Kidney epithelial cell (primary cell): ENCODE measurements around the gene ELK1. TPM values are rescaled to one million over a fixed set of nuclear protein-coding genes. Genes with fewer than 3 reads are reported as not detected.
A peak's percentile ranks its signal among the peaks of the same experiment; 100 is the strongest.
"Not testable (repeated sequence)": the region's sequence is repeated elsewhere in the genome, so short reads cannot be mapped to it uniquely, and the experiment has no call there.

Experiments
- DNase-seq: peaks from one replicate; pipeline ENCODE4 v3.0.0-alpha.2; 2010; ENCODE audit warnings: low read depth
- H3K27me3 ChIP-seq: 2 replicates; pipeline ENCODE4 v1.6.0; 2011; ENCODE audit warnings: low read length; ENCODE audit not compliant: control insufficient read depth, insufficient read depth
- H3K36me3 ChIP-seq: 2 replicates; pipeline ENCODE4 v1.5.1; 2011; ENCODE audit warnings: low read length; ENCODE audit not compliant: control insufficient read depth, insufficient read depth
- H3K4me3 ChIP-seq: 2 replicates; pipeline ENCODE4 v1.5.1; 2011; ENCODE audit warnings: low read depth, mild to moderate bottlenecking, control low read depth, low read length
- total RNA-seq: library from RNA; depleted of rRNA; stranded (reverse); fragments of >200 nt; gene quantifications from 2 replicates; pipeline ENCODE4 v1.2.3, GENCODE V29; 2015
- TF ChIP-seq, protein P1 (sequence below): IDR thresholded peaks from 2 replicates; pipeline ENCODE4 v1.5.1; 2011; ENCODE audit warnings: mild to moderate bottlenecking, moderate library complexity, low read length, control low read depth, inconsistent platforms; ENCODE audit not compliant: insufficient read depth, poor library complexity, severe bottlenecking

ELK1 gene
- total RNA-seq, 1 donor from 2014 or later: 36.0 TPM

DNA sequence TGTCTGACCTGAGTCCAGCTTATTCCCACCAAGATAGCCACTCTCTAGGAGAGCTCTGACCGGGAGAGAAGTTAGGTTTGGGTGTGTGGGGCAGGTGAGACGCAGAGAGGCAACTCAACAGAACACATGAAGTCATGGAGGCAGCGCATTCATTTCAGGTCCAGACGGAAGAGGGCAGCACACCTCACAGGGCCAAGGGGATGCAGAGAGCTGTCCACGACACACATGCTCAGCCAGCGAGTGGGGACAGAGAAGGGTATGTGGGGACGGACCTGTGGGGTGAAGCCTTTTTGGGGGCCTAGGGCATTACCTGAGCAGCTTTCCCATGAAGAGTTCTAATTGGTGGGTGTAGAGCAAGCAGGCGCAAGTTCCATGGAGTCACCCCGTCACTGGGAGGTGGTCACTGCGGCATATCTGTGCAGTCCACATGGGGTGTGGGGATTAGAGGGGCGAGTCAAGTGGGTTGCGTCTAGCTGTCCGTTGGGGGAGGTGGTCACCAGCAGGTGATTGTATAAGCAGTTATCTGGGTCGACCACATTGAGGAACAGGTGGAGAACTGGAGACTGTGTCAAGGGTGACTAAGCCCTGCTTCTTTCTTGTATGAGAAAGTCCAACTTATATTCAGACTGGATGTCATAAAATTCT, 32.9 kb upstream of the ELK1 start:
- TF ChIP-seq, protein P1, sequence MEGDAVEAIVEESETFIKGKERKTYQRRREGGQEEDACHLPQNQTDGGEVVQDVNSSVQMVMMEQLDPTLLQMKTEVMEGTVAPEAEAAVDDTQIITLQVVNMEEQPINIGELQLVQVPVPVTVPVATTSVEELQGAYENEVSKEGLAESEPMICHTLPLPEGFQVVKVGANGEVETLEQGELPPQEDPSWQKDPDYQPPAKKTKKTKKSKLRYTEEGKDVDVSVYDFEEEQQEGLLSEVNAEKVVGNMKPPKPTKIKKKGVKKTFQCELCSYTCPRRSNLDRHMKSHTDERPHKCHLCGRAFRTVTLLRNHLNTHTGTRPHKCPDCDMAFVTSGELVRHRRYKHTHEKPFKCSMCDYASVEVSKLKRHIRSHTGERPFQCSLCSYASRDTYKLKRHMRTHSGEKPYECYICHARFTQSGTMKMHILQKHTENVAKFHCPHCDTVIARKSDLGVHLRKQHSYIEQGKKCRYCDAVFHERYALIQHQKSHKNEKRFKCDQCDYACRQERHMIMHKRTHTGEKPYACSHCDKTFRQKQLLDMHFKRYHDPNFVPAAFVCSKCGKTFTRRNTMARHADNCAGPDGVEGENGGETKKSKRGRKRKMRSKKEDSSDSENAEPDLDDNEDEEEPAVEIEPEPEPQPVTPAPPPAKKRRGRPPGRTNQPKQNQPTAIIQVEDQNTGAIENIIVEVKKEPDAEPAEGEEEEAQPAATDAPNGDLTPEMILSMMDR: no peak
- no peak for DNase-seq
- no peaks in the 10 kb centered on the region for H3K27me3 ChIP-seq
- H3K36me3 ChIP-seq: no peaks in the 10 kb centered on the region
- H3K4me3 ChIP-seq: no peak overlapping the region

DNA sequence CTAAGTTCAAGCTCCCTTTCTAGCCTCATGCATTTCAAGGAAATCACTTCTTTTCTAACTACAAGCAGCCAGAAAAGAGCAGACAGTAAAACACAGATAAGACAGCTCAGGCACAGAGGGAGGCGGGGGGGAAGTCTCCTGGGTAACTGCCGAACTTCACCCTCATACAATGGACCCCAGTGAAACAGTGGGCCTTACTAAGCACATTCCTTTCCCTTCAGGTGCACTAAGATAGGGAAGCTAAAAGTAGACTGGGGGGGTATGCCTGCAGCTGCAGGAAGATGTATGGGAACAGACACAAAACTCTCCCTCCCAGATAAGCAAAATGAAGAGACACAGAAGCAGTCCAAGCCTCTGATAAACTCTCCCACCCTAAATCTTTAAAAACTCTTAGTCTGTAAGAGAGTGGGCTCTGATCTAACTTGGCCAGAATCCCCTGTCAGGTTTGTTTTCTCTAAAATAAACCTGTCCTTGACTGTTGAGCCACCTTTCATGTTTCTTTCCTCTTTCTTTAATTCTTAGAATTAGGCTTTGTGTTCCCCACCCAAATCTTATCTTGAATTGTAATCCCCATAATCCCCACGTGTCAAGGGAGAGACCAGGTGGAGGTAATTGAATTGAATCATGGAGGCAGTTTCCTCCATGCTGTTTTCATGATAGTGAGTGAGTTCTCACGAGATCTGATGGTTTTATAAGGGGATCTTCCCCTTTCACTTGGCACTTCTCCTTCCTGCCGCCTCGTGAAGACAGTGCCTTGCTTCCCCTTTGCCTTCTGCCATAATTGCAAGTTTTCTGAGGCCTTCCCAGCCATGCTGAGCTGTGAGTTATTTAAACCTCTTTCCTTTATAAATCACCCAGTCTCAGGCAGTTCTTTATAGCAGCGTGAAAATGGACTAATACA, 25.8 kb upstream of the ELK1 start:
- not testable (repeated sequence) for H3K4me3 ChIP-seq, DNase-seq, H3K36me3 ChIP-seq, H3K27me3 ChIP-seq

DNA sequence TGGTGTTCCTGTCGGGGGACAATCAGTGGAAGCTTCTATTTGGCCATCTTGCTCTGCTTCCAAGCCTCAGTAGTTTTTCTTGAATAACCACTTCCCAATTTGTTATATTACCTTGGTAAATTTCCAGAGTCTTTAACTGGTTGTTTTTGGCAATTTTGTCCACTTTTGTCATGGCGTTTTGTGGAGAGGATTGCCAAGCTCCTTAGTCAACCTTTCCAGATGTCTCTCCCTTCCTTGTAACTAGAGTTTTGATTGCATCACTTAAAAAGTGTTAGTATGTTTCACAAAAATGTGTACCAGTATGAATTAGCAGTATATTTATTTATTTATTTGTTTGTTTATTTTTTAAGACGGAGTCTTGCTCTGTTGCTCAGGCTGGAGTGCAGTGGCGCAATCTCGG, 24.4 kb upstream of the ELK1 start:
- H3K4me3 ChIP-seq: no peak overlapping the region
- no peaks in the 10 kb centered on the region for H3K36me3 ChIP-seq
- H3K27me3 ChIP-seq: no peaks in the 10 kb centered on the region
- TF ChIP-seq, protein P1: no peak
- DNase-seq: no peak

DNA sequence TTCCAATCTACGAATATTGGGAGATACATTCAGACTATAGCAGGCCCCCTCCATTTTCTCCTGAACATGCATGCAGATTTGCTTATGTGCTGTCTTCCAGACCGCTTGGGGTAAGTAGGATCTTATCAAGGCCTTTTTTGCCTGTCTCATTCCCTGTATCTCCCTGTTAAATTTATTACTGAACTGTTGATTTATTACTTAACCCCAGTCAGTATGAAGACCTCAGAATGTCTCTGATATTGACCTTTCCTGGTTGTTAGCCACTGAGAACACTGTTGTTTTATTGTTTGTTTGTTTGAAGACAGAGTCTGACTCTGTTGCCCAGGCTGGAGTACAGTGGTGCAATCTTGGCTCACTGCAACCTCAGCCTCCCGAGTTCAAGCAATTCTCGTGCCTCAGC, 15.4 kb upstream of the ELK1 start:
- not testable (repeated sequence) for H3K36me3 ChIP-seq, DNase-seq, H3K4me3 ChIP-seq, H3K27me3 ChIP-seq

DNA sequence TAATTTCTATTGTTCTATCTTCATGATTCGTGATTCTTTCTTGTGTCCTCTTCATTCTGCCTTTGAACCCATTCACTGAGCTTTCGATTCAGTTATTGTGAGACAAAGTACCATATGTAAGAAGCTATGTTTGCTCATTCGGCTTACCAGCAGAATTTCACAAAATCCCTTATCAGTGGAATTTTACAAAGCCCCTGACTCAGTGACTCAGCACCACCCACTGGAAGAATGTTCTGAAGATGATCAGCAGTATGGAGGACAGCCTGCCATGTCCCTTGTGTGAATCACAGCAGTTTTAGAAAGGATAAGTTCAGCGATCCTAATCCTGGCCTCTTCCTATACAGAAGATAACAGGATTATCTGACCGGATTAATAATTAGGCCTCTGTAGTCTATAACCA, 14.4 kb upstream of the ELK1 start:
- TF ChIP-seq, protein P1: no peak
- no peaks in the 10 kb centered on the region for H3K36me3 ChIP-seq
- H3K27me3 ChIP-seq: no peaks in the 10 kb centered on the region
- H3K4me3 ChIP-seq: no peak overlapping the region
- DNase-seq: no peak

DNA sequence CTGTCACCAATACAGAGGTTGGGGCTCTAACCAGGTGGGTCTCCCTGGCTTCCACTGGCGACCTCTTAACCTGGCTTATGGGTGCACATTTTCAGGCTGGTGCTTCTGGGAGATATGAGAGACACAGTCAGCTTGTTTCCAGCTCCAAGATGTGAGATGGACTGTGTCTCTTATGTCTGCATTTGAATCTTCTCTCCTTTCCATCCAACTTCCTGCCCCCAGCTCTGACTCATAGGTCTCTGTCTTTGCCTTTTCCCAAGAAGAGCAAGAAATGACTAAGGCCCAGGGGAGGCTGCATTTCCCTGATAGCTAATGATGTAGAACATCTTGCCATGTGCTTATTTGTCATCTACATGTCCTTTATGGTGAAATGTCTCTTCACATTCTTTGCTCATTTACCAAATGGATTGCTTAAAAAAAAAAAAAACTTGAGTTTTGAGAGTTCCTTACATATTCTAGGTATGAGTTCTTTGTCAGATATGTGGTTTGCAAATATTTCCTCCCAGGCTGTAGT, 11.8 kb upstream of the ELK1 start:
- TF ChIP-seq, protein P1: no peak
- Histone ChIP-seq H3K4me3 (no peak overlapping the region), H3K36me3 (no peaks in the 10 kb centered on the region), H3K27me3 (no peaks in the 10 kb centered on the region)
- DNase-seq: peak; percentile 76
